Measurements from ENCODE around the gene TSGA10IP. TPM values are rescaled to one million over a fixed set of nuclear protein-coding genes. Genes with fewer than 3 reads are reported as not detected.
"Not testable (repeated sequence)": the region's sequence is repeated elsewhere in the genome, so short reads cannot be mapped to it uniquely, and the experiment has no call there.

TSGA10IP gene
- total RNA-seq, 4 donors from 2014 or later, result not detected

DNA sequence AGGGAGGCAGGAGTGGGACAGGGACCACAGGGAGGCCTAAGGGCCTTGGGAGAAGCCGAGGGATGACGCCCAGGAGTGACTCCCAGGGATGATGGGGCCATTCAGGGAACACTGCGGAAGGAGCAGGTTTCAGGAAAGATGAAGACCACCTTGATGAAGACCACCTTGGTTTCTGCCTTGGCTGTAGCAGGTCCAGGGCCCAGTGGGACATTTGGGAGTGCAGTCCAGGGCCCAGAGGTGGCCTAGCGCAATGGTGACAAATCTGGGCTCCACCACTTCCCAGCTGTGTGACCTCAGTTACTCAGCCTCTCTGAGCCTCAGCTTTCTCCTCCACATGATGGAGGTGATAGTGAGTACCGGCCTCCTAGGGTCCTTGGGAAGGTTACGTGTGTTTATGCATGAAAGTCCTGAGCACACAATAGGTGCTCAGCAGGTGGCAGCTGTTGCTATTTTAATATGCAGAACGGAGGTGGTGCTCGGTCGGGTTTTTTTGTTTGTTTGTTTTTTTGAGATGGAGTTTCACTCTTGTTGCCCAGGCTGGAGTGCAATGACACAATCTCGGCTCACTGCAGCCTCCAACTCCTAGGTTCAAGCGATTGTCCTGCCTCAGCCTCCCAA, 770 bp downstream of the TSGA10IP start:
- H3K9me3 ChIP-seq, result no peaks in the 10 kb centered on the region
- 82 to 85% methylated on average over 2 to 8 of the region's 11 CpGs for WGBS, 2 donors (ENCODE audit: low coverage in 1 of 2)

DNA sequence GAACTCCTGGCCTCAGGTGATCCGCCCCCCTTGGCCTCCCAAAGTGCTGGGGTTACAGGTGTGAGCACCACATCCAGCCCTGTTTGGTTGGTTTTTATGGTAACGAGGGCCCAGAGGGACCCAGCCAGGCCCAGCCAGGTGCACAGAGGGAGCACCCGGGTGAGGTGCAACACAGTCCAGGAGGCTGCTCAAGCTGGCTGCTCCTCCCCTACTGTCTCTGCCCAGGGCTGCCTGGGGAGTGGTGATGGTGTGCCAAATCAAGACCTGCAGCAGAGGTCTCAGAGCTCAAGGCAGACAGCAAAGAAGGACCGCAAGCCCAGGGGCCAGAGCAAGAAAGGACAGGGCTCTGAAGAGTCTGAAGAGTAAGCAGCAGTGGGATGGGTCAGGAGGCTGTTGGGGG, 1.4 kb downstream of the TSGA10IP start:
- no peaks in the 10 kb centered on the region for H3K9me3 ChIP-seq
- no peaks in the 10 kb centered on the region for H3K4me1 ChIP-seq
- no peak for ATAC-seq
- no peak for TF ChIP-seq POLR2A (IDR thresholded peaks at IDR 0.05)
- no peak for TF ChIP-seq POLR2AphosphoS5 (IDR thresholded peaks at IDR 0.05)
- no peak for TF ChIP-seq EP300 (IDR thresholded peaks at IDR 0.05)
- TF ChIP-seq, protein P1, sequence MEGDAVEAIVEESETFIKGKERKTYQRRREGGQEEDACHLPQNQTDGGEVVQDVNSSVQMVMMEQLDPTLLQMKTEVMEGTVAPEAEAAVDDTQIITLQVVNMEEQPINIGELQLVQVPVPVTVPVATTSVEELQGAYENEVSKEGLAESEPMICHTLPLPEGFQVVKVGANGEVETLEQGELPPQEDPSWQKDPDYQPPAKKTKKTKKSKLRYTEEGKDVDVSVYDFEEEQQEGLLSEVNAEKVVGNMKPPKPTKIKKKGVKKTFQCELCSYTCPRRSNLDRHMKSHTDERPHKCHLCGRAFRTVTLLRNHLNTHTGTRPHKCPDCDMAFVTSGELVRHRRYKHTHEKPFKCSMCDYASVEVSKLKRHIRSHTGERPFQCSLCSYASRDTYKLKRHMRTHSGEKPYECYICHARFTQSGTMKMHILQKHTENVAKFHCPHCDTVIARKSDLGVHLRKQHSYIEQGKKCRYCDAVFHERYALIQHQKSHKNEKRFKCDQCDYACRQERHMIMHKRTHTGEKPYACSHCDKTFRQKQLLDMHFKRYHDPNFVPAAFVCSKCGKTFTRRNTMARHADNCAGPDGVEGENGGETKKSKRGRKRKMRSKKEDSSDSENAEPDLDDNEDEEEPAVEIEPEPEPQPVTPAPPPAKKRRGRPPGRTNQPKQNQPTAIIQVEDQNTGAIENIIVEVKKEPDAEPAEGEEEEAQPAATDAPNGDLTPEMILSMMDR (IDR thresholded peaks at IDR 0.05), result no peak
- WGBS, 2 donors (ENCODE audit: low coverage in 1 of 2), result 100% methylated on average over 1 of the region's 4 CpGs; no CpG with 5 or more reads in 1 of the 2 donors
- H3K27me3 ChIP-seq, result peaks cover 16% of the 10 kb centered on the region
- no peak overlapping the region for H3K4me3 ChIP-seq
- no peaks in the 10 kb centered on the region for H3K36me3 ChIP-seq
- H3K27ac ChIP-seq, result no peak overlapping the region

More for the DNA sequence above, 770 bp downstream of the TSGA10IP start:
- no peak for ATAC-seq
- no peak for TF ChIP-seq POLR2A (IDR thresholded peaks at IDR 0.05)
- TF ChIP-seq, protein P1 (IDR thresholded peaks at IDR 0.05), result no peak
- TF ChIP-seq EP300 (IDR thresholded peaks at IDR 0.05), result no peak
- TF ChIP-seq POLR2AphosphoS5 (IDR thresholded peaks at IDR 0.05), result no peak
- H3K27ac ChIP-seq, result no peak overlapping the region
- no peaks in the 10 kb centered on the region for H3K36me3 ChIP-seq
- H3K4me1 ChIP-seq, result no peaks in the 10 kb centered on the region
- no peak overlapping the region for H3K4me3 ChIP-seq
- H3K27me3 ChIP-seq, result peaks cover 14% of the 10 kb centered on the region

DNA sequence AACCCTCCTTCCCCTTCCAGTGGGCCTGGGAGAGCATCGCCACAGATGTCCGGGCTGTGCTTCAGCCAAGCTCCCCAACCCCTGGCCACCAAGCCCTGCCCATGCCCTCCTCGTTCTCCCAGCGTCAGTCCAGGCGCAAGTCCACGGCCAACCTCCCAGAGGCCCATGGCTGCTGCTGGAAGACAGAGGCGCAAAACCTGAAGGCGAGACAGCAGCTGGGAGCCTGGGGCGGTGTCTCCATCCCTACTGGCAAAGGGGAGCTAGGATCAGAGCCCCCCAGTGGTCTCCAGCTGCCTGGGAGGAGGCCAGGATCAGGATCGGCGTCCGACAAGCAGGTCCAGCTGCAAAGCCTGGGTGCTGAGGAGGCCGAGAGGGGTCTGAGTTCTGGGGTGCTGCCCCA, 1.9 kb downstream of the TSGA10IP start:
- Histone ChIP-seq H3K27me3 (peaks cover 19% of the 10 kb centered on the region), H3K4me3 (no peak overlapping the region), H3K27ac (no peak overlapping the region), H3K36me3 (no peaks in the 10 kb centered on the region), H3K9me3 (no peaks in the 10 kb centered on the region), H3K4me1 (no peaks in the 10 kb centered on the region)
- ATAC-seq, result no peak
- TF ChIP-seq POLR2AphosphoS5 (IDR thresholded peaks at IDR 0.05), result no peak
- TF ChIP-seq, protein P1 (IDR thresholded peaks at IDR 0.05), result no peak
- no peak for TF ChIP-seq POLR2A (IDR thresholded peaks at IDR 0.05)
- no peak for TF ChIP-seq EP300 (IDR thresholded peaks at IDR 0.05)
- 43 to 46% methylated on average over 2 to 4 of the region's 13 CpGs for WGBS, 2 donors (ENCODE audit: low coverage in 1 of 2)

DNA sequence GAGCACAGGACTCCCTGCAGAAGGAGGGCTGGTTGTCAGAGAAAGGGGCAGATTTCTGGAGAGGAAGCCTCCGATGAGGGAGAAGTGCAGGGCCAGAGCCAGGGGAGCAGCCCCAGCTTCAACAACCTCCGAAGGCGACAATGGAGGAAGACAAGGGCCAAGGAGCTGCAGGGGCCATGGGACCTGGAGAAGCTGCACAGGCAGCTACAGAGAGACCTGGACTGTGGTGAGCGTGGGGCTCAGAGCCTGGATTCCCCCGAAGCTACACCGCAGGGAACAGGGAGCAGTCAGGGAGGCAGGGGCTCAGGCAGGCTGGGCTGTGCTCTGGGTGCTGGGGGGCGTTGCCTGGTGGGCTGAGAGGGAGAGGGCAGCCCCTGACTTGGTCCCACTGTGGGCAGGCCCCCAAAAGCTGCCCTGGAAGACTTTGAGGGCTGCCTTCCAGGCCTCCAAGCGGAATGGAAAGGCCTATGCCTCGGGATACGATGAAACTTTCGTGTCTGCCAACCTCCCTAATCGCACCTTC, 2.4 kb downstream of the TSGA10IP start:
- WGBS, 2 donors (ENCODE audit: low coverage in 1 of 2), result 77 to 82% methylated on average over 8 to 9 of the region's 12 CpGs
- no peak for TF ChIP-seq POLR2AphosphoS5 (IDR thresholded peaks at IDR 0.05)
- no peak for TF ChIP-seq EP300 (IDR thresholded peaks at IDR 0.05)
- no peak for TF ChIP-seq POLR2A (IDR thresholded peaks at IDR 0.05)
- TF ChIP-seq, protein P1 (IDR thresholded peaks at IDR 0.05), result no peak
- ATAC-seq, result no peak
- Histone ChIP-seq H3K4me3 (no peak overlapping the region), H3K27ac (no peak overlapping the region), H3K9me3 (no peaks in the 10 kb centered on the region), H3K27me3 (peaks cover 19% of the 10 kb centered on the region), H3K36me3 (no peaks in the 10 kb centered on the region), H3K4me1 (no peaks in the 10 kb centered on the region)

DNA sequence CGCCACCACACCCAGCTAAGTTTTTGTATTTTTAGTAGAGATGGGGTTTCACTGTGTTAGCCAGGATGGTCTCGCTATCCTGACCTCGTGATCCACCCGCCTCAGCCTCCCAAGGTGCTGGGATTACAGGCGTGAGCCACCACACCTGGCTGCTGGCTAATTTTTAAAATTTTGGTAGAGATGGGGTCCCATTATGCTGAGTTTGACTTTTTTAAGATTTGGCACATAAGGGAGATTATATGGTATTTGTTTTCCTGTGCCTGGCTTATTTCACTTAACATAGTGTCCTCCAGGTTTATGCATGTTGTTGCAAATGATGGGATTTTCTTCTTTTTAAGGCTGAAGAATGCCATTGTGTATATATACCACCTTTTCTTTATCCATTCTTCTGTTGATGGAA, 5.4 kb downstream of the TSGA10IP start:
- H3K36me3 ChIP-seq, H3K4me3 ChIP-seq, H3K27ac ChIP-seq, H3K4me1 ChIP-seq, H3K9me3 ChIP-seq, ATAC-seq: not testable (repeated sequence)
- H3K27me3 ChIP-seq, result peaks cover 46% of the 10 kb centered on the region
- WGBS, 2 donors (ENCODE audit: low coverage in 1 of 2), result 92% methylated on average over 4 of the region's 5 CpGs; no CpG with 5 or more reads in 1 of the 2 donors

DNA sequence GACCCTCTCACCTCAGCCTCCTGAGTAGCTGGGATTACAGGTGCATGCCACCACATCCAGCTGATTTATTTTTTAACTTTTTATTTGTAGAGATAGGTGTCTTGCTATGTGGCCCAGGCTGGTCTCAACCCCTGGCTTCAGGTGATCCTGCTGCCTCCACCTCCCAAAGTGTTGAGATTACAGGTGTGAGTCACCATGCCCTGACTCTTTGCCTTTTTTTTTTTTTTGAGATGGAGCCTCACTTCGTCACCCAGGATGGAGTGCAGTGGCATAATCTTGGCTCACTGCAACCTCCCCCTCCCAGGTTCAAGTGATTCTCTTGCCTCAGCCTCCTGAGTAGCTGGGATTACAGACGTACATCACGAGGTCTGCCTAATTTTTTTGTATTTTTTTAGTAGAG, 6.4 kb downstream of the TSGA10IP start:
- 36 to 62% methylated on average over 3 of the region's 3 CpGs for WGBS, 2 donors (ENCODE audit: low coverage in 1 of 2)
- H3K9me3 ChIP-seq, H3K4me1 ChIP-seq, H3K36me3 ChIP-seq, H3K4me3 ChIP-seq, ATAC-seq, H3K27ac ChIP-seq: not testable (repeated sequence)
- H3K27me3 ChIP-seq, result peaks cover 53% of the 10 kb centered on the region

Data from gastroesophageal sphincter (tissue), 4 donors.